ENCODE data around the gene YWHAG.
A peak's percentile ranks its signal among the peaks of the same experiment; 100 is the strongest.

The YWHAG gene

DNA sequence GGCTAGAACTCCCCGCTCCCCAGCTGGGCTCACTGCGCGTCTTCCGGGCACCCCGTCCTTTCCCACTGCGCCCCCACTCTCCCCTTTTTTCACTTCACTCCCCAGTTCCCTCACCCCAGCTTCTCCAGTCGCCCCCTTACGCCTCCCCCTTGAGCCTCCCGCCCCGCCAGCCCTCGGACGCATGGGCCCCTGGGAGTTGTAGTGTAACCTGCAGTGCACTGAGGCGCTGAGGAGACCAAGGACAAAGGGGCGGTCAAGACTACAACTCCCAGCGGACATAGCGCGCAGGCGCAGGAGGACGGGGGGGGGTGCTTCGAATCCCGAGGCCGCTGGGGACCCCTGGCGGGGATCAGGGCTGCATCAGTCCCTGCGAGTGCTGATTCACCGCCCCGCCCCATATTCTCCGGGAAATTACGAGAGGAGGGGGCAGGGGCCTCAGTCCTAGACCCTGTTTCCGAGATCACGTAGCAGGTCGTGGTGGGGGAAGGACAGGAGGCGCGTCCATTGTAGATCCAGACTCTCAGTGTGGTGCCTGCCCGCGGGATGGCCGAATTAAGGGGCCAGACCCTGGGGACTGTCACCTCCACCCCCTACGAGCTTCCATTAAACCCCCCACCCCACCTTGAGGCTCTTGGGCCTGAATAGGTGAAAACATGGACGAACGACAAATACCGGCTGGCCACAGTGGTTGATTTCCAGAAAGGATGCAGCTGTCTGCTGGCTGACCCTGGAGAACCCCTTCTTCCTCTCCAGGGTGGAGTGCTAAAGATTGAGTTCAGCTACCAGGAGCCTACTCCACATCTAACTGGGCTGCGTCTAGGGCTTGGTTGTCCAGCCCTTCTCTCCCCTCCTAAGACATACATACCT is 553 bp upstream of the YWHAG start:
- H3K27ac ChIP-seq, result peak overlapping the region; percentile 98
- TF ChIP-seq, protein P1, sequence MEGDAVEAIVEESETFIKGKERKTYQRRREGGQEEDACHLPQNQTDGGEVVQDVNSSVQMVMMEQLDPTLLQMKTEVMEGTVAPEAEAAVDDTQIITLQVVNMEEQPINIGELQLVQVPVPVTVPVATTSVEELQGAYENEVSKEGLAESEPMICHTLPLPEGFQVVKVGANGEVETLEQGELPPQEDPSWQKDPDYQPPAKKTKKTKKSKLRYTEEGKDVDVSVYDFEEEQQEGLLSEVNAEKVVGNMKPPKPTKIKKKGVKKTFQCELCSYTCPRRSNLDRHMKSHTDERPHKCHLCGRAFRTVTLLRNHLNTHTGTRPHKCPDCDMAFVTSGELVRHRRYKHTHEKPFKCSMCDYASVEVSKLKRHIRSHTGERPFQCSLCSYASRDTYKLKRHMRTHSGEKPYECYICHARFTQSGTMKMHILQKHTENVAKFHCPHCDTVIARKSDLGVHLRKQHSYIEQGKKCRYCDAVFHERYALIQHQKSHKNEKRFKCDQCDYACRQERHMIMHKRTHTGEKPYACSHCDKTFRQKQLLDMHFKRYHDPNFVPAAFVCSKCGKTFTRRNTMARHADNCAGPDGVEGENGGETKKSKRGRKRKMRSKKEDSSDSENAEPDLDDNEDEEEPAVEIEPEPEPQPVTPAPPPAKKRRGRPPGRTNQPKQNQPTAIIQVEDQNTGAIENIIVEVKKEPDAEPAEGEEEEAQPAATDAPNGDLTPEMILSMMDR (conservative IDR thresholded peaks at IDR 0.05), result peak; percentile 90

DNA sequence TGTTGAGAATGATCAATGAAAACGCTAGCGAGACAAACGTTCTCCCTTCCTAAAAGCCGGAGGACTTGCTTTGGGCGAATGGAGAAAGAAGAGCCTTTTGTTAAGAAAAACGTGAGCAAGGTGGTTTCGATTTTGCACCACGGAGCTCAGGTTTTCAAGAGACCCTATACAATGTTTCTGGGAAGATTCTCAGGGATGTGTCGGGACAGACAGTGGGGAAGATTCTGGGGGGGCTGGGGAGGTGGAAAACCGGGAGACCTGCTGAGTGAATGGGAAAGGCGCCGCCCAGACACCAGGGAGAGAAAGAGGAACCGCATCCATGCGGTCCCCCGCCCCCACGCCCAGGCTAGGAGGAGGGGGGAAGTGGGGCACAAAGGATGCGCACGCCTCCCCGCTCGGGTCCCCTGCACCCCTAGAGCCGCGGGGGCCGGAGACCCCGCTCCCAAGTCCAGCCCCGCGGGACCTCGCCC is 745 bp downstream of the YWHAG start:
- TF ChIP-seq, protein P1 (conservative IDR thresholded peaks at IDR 0.05), result no peak
- H3K27ac ChIP-seq, result peak overlapping the region; percentile 98

- peak overlapping the region; percentile 98 for H3K27ac ChIP-seq
- TF ChIP-seq, protein P1 (conservative IDR thresholded peaks at IDR 0.05), result no peak
These were observed 1.2 kb downstream of the YWHAG start for GRCh38 chr7:76357475-76358010.

DNA sequence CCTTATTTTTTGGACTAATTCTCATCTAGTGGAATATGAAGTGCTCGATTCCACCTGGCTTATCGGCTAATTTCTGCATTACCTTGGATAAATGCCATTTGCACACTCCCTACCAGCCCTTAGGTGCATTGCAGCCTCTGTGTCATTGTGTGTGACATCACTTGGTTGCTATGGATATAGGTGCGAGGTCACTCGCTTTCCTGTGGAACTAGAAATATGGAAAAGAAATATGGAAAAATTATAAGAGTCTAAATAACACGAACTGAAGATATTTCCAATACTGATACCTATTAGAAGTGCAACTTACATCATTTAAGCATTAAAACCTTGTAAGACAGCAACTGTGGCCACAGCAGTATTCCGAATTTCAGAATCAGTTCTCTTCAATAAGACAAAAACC is 2.0 kb downstream of the YWHAG start:
- TF ChIP-seq, protein P1 (conservative IDR thresholded peaks at IDR 0.05), result no peak
- peak overlapping the region; percentile 98 for H3K27ac ChIP-seq

- H3K27ac ChIP-seq, result no peak overlapping the region
- TF ChIP-seq, protein P1 (conservative IDR thresholded peaks at IDR 0.05), result no peak
These were observed 2.7 kb downstream of the YWHAG start for GRCh38 chr7:76356115-76356514.

DNA sequence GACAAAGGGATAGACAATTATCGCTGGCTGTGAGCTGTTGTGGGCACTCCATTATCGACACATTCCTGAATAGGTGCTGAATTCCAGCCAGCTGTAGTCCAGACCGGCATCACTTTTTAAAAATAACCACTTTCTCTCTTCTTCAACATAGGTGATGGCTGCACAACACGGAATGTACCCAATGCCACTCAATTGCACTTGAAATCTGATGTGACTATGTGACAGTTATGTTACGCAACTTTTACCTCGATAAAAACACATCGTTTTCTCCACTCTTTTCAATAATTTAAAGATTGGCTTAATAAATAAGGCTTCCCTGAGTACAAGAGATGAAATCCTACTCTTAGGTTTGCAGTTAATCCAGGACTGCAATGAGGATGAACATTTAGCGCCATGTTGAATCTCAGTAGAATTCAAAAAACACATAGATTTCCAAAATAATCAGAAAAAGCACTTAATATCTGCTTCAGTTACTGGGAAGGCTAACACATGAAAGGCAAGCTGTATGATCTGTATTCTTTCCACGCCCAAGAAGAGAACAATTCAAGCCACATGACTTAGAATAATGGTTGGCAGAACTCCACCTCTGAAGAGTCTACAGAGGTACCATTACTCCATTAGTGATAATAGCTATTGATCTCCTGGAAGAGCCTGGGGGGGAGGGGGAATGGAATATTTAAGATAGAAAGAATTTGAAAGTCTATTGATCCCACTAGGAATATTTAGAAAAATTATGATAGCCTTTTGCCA is 3.6 kb downstream of the YWHAG start:
- TF ChIP-seq, protein P1 (conservative IDR thresholded peaks at IDR 0.05), result no peak
- H3K27ac ChIP-seq, result no peak overlapping the region

DNA sequence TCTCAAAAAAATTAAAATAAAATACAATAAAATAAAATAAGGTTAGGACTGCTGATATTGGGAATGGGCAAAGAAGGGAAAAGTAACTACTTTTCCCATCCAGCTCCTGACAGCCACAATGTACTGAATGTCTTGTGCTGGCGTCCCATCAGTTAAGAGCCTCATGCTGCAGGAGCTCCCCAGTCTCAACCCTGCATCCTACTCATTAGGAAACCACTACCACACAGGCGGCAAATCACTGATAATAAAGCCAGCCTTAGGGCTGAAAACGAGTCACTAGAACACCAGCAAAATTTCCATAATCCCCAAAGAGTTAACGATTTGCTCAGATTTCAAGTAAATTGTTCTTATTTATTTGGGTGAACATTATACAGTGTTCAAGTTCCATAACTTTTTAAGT is 4.3 kb downstream of the YWHAG start:
- TF ChIP-seq, protein P1 (conservative IDR thresholded peaks at IDR 0.05), result no peak

More for the DNA sequence above, 4.3 kb downstream of the YWHAG start:
- no peak overlapping the region for H3K27ac ChIP-seq
